IPS-NIHi11 (cell line): Measurements from ENCODE around the gene STKLD1.
"Not testable (repeated sequence)": the region's sequence is repeated elsewhere in the genome, so short reads cannot be mapped to it uniquely, and the experiment has no call there.

Experiments used
- DNase-seq: peaks from one replicate; pipeline ENCODE4 v3.0.0; 2012; ENCODE audit warnings: mixed read lengths, low spot score

Gene STKLD1

GRCh38 chr9:133386338-133386737, 10.2 kb downstream of the STKLD1 start:
- DNase-seq = no peak

GRCh38 chr9:133387680-133388079, 11.5 kb downstream of the STKLD1 start:
- no peak for DNase-seq

GRCh38 chr9:133389025-133389557, 12.9 kb downstream of the STKLD1 start:
- DNase-seq = no peak

- DNase-seq = no peak
Measured at GRCh38 chr9:133389562-133389961, 13.4 kb downstream of the STKLD1 start.

- no peak for DNase-seq
Measured at GRCh38 chr9:133390713-133391112, 14.5 kb downstream of the STKLD1 start.

GRCh38 chr9:133391449-133391848, 15.3 kb downstream of the STKLD1 start:
- not testable (repeated sequence) for DNase-seq

- DNase-seq = not testable (repeated sequence)
Measured at GRCh38 chr9:133392308-133392707, 16.1 kb downstream of the STKLD1 start.

- no peak for DNase-seq
Measured at GRCh38 chr9:133393399-133393798, 17.2 kb downstream of the STKLD1 start.

- DNase-seq = no peak
Measured at GRCh38 chr9:133394687-133395271, 18.6 kb downstream of the STKLD1 start.

- DNase-seq = peak; percentile 77
Measured at GRCh38 chr9:133396952-133397351, 20.8 kb downstream of the STKLD1 start.

- no peak for DNase-seq
Measured at GRCh38 chr9:133397370-133397769, 21.2 kb downstream of the STKLD1 start.

GRCh38 chr9:133397895-133398294, 21.7 kb downstream of the STKLD1 start:
- DNase-seq = no peak

GRCh38 chr9:133400292-133400691, 24.1 kb downstream of the STKLD1 start:
- no peak for DNase-seq

- no peak for DNase-seq
Measured at GRCh38 chr9:133401588-133401987, 25.4 kb downstream of the STKLD1 start.

GRCh38 chr9:133402689-133403088, 26.5 kb downstream of the STKLD1 start:
- no peak for DNase-seq

GRCh38 chr9:133403766-133404453, 27.7 kb downstream of the STKLD1 start:
- peak; percentile 80 for DNase-seq

- DNase-seq = no peak
Measured at GRCh38 chr9:133404454-133405002, 28.4 kb downstream of the STKLD1 start.

GRCh38 chr9:133405508-133406438, 29.6 kb downstream of the STKLD1 start:
- DNase-seq = no peak

GRCh38 chr9:133406480-133407307, 30.5 kb downstream of the STKLD1 start:
- DNase-seq = peak; percentile 89

GRCh38 chr9:133408042-133408441, 31.9 kb downstream of the STKLD1 start:
- no peak for DNase-seq

- no peak for DNase-seq
Measured at GRCh38 chr9:133415170-133415569, 39.0 kb downstream of the STKLD1 start.
